HG02759 (cell line): ENCODE measurements around the gene KRT10.

Source experiments
- ATAC-seq: cut with Tn5 transposase; IDR thresholded peaks from one replicate; pipeline ENCODE4 v1.9.1; 2021; ENCODE audit warnings: mild to moderate bottlenecking, moderate library complexity; ENCODE audit not compliant: unreplicated experiment

Gene KRT10

GRCh38 chr17:40809721-40810421, 12.5 kb downstream of the KRT10 start:
- ATAC-seq = no peak

DNA sequence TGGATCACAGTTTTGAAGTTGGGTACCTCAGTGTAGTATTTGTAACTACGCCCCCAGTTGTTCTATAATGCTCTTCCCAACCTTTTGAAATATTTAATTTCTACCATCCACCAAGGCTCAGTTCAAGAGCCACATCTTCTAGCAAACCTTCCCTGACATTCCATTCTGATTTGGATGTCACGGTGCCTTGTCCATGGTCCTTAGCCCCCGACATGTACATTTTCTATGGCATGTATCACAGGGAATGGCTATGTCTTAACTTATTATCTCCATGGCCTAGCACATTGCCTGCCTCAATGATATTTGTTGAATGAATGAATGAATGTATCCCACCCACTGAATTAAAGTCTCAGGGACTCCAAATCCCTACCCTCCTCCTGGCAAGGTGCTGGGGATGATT, 16.3 kb downstream of the KRT10 start:
- ATAC-seq = no peak

- ATAC-seq = peak; percentile 45
Observed at GRCh38 chr17:40803617-40804082, 18.8 kb downstream of the KRT10 start.

DNA sequence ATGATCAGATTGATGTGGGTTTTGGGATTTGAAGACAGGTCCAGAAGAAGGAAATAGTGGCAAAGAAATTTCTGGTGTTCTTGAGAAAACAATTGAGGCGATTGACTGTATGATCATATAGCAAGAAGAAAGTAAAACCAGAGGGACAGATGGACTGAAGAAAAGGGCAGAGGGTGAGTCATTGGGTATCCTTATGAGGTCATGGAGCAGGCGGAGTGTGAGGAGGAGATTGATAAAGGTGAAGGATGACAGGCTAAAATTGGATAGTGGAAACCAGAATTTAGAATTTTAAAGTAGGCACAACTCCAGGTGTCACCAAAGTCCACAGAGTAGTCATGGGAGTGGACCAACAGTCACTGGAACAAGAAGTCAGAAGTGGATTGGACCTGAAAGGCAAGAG, 21.3 kb downstream of the KRT10 start:
- no peak for ATAC-seq

DNA sequence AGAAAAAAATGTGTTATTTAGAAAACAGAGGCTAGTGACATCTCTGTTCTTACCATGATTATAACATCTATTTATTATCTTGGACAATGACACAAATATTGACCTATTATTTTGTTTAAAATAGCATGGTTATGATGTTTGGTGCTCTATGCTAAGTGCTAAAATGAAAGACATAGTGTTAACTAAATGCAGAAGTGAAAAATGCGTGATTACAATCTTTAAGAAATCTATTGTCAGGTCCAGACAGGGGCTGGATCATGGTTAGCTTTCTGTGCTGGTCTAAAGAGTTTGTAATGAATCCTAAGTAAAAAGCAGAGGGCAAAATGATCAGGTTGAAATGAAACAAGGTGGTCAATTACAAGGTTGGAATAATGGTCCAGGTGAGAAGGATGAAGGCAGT, 22.0 kb downstream of the KRT10 start:
- ATAC-seq = no peak

- ATAC-seq = no peak
Observed at GRCh38 chr17:40799859-40800258, 22.6 kb downstream of the KRT10 start, which contains the start of gene KRT28. Gene KRT28 (minus strand): TSS chr17:40799959. CDS start chr17:40799893, 66 bp downstream.

DNA sequence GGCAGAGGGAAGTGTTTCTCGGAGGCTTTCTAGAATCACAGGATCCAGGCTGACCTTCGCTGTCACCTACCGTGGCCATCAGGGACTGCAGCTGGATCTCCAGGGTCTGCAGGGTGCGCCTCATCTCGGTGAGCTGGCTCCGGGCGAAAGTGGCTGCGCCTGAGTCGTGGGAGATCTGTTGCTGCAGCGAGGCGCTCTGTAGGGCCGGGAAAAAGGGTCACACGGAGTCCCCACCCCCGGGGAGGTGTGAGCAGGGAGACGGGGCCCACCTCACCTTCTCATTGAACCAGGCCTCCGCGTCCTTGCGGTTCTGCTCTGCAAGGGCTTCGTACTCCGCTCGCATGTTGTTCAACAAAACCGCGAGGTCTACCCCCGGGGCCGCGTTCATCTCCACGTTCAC, 25.6 kb downstream of the KRT10 start:
- ATAC-seq = no peak

DNA sequence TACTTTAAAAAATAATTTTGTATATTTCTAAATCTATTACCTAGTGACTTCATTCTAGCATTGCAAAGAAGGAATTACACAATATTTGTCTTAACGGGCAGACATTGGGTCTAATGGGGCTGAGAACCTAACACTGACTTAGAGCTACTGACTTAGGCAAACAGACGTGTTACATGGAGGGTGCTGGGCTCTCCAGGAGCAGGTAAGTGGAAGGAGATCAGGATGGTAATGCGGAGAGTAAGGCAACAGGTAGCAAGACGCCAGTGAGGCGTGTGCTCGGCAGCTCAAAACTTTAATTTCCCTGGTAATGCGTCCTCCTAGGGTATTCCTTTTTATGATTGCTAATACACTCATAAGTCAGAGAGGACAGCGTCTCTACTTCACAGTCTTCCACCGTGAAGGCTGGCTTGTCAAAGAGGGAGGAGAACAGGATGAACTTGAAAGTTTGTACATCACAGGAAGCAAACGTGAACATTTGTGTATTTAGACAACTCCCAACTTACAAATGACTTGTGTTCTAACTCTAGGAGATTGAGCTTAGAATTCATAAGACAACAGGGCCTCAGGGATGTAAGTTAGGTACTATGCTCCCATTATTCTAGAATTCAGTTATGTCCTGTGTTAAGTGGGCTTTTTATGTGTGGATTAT, 27.3 kb downstream of the KRT10 start:
- no peak for ATAC-seq

DNA sequence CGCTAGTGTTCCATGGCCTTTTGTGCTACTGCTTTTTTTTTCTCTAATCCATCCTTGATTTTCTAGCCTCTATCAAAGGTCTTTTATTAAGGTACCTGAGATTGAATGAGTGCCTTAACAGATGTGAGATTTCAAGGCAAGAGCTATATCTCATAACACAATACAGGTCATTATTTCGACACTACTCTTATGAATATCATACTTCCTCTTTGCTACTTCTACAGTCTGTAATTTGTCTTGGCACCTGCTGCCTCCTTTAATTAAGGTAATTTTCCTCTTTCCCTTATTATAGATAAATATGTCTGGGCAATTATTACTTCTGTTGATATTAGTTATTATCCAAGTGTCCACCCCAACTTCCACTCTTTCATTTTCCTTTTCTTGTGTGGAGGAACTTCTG, 27.9 kb downstream of the KRT10 start:
- no peak for ATAC-seq

- no peak for ATAC-seq
Observed at GRCh38 chr17:40793832-40794231, 28.6 kb downstream of the KRT10 start.

GRCh38 chr17:40791787-40792436, 30.5 kb downstream of the KRT10 start:
- no peak for ATAC-seq

DNA sequence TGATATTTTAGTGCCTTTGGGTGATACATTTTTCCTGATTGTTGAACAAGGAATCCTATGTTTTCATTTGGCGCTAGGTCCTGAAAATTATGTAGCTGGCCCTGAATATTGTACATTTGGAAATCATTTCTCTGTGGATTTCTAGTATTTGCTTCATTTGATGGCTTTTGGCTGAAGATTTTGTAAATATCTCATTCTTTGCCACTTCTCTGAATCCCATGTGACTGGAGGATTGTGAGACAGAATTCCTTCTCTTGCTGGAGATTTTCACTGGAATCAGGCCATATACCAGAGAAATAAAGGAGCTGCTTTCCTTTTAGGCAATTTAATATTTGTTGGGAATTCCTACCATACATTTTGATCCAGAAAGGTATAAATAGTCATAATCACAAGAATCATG, 31.3 kb downstream of the KRT10 start:
- ATAC-seq = no peak

GRCh38 chr17:40782450-40782849, 40.0 kb downstream of the KRT10 start, which contains the start of gene KRT27:
Gene KRT27 (minus strand): TSS chr17:40782550. CDS start chr17:40782493, 57 bp downstream.
- no peak for ATAC-seq

GRCh38 chr17:40779181-40779909, 43.1 kb downstream of the KRT10 start:
- no peak for ATAC-seq

- no peak for ATAC-seq
Observed at GRCh38 chr17:40778461-40778860, 44.0 kb downstream of the KRT10 start.

GRCh38 chr17:40777971-40778370, 44.4 kb downstream of the KRT10 start:
- no peak for ATAC-seq

GRCh38 chr17:40777459-40777858, 45.0 kb downstream of the KRT10 start:
- ATAC-seq = no peak

- ATAC-seq = no peak
Observed at GRCh38 chr17:40775945-40776344, 46.5 kb downstream of the KRT10 start.

DNA sequence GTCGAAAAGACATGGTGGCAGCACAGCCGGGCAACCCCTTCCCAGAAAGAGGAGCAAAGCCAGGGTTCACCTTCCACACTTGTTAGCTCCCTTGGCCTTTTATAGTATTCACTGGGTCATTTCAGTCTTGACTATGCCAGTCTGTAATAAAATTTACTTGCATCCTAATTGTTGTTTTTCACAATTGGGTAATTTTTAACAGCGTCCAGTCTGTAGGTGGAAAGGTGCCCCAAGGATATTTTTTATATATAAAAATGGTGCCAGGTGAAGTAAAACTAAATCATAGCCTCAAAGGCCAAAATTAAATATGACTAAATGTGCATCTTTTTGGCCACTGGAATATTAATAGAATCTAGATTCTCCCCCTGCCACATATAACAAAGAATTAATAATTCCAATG, 50.3 kb downstream of the KRT10 start, which contains the start of gene KRT26:
Gene KRT26, minus strand, starts transcription at position 101 of the 400 bp plus-strand sequence. Its CDS starts 88 bp downstream, at position 13.
- no peak for ATAC-seq
